GM19240 (cell line): ENCODE results near the gene ZBTB1.
"Not testable (repeated sequence)": the region's sequence is repeated elsewhere in the genome, so short reads cannot be mapped to it uniquely, and the experiment has no call there.

ENCODE experiments used
- DNase-seq: peaks from one replicate; pipeline ENCODE4 v3.0.0; 2011; ENCODE audit warnings: low spot score; ENCODE audit not compliant: insufficient read length

ZBTB1 gene

DNA sequence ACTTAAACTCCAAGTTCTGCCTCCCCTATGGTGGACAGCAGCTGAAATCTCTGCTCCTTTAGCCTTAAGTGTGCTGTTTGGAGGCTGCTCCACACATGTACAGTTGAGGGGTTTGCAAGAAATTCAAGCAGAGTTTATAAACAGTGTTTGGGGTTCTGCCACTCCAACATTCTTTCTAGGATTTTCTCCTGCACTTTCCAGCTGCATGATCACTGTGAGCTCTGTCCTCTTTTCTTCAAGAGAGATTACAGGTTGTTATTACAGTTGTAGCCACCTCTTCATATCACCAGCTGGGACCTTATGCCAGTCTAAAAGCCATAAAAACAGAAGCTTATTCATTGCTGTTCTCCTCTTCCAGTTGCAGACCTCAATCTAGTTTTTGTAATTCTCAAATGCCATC is 9.3 kb upstream of the ZBTB1 start:
- DNase-seq, result no peak

DNA sequence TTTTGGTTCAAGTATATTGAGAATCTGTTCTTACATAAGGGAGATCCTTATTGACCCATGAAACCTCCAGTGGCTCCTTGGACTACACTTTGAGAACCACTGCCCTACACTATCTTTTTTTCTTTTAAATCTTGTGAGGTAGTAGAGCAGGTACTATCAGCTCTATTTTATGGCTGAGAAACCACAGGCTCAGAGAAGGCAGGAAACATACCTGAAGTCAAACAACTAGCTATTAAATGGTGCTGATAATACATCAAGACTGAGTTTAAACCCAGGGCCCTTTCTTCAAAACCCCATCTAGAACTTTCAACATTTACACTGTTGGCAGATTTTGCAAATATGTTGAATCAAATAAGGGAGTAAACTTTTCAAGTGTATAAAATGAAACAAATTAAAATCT is 7.8 kb upstream of the ZBTB1 start:
- no peak for DNase-seq

DNA sequence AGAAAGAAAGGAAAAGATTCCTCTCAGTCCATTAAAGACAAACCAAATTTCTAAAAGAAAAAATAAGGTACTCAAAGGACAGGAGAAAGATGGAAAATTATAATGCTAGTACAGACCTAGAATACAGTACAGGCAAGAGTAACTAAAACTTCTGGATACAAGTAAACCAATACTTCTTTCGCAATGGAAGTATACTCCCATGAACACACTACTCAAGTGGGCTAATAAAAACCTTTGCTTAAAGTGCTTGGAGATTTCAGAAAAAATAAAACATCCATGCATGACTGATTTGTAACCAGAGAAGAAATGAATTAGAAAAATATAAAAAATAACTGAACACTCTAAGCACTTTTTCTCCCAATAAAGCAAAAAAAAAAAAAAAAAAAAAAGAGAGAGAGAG is 4.5 kb upstream of the ZBTB1 start:
- DNase-seq, result no peak

DNA sequence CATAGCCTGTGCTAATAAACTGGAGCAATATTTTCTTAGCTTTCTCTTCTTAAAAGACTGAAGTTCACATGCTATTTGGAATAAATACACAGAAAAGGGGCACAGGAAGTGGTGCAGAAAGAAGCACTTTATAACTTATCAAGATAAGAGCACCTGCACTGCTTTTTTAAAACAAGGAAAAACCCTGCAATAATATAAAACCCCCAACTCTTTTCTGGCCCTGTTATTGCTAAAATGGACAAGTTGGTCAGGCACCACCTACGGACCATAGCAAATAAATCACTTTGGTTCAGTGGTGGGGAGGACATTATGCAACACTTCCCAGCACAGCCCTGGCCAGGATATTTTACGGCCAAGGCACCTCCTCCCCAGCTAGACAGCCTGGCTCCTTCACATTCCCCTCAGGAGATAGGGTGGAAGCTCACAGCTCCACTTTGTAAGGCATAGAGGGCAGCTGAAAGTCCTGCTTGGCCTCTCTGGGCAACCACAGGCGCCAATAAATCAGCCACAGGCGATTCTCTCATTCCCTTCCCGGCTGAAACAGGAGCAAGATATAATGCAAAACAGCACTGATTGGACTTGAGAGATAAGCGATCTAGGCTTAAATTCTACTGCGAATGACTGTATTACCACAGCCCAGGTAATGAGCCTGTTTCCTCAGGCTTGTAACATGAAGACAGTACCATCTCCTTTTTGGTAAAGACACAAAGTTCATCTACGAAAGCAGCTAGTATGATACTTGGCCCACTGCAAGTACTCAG is 3.0 kb upstream of the ZBTB1 start:
- DNase-seq, result no peak

DNA sequence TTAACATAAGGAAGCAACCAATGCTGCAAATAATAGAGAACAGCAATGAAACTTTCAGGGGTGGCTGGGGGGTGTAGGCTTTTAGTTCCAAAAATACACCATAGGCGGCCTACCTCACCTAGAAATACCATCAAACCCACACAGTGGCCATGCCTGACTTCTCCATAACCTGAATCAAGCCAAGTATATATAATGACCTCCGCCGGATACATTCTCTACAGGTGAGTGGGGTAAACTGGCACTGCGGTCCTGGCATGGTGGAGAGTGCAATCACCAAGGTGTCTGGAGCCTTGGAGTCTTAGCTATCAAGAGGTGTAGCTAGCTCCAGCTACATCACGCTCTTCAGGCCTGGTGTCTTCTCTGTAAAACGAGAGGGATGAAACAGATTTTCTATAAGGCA is 2.1 kb upstream of the ZBTB1 start:
- DNase-seq, result no peak

DNA sequence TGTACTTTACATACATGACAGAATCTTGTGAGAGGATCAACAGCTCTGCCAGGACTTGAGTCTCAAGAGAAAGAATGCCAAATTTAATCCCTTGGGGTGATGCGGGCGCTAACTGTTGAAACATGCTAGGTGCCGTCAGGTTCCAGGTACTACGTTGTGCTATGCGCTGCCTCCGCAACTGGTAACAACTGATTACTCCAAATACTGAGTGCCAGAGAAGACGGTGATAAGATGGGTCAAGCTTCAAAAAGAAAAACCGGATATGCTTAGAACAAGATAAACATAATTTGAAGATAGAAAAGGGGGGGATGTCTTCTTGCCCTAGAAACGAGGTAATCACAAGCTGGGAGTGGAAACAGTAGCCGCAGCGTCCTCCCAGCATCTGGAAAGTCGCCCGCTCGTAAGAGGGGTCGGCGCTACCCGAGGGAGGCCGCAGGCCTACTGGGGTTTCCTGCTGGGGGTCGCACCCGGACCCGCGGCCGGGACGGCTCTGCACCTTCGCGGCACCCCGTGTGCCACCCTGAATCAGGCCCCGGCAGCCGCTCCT is 1.6 kb upstream of the ZBTB1 start:
- DNase-seq, result no peak

DNA sequence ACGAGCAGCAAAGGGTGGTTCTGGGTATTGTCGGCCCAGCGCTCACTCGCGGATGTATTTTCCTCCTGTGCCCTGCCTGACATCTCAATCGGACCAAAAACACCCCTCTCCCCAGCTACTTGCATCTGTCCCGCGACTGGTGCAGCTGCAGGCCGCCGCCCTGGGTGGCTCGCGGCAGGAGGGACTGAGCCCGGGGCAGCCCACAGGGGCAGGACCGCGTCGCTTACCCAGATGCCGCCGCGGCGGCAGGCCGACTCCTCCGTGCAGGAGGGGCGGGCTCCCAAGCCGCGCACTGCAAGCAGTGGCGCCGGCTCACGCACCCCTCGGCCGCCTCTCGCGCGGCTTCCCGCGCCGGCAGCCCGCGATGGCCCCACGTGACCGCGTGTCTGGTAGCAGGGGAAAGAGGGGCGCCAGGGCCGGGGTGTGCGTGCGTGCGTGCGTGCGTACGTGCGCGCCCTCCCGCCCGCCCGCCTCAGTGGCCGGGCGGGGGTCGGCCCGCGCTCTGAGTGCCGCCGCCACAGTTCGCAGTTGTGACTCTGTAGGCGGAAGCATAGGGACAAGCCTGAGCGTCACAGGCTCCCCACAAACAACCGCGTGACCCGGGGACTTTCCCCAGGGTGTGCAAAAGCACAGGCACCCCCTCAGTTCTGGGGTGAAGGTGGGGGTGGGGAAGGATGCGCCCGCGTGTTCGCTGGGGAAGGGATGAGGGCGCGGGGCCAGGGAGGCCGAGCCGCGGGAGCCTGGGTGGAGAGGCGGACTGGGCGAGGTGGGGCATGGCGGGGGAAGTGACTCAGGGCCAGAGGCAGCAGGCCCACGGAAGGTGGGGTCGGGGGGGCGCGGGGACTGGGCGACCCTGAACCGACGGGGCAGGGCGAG is 898 bp upstream of the ZBTB1 start, which contains the start of gene ZBTB25:
Gene ZBTB25 (minus strand): TSS at position 405 of the 876 bp plus-strand sequence. CDS start 13,305 bp downstream, outside the sequence.
- peak; percentile 25 for DNase-seq

DNA sequence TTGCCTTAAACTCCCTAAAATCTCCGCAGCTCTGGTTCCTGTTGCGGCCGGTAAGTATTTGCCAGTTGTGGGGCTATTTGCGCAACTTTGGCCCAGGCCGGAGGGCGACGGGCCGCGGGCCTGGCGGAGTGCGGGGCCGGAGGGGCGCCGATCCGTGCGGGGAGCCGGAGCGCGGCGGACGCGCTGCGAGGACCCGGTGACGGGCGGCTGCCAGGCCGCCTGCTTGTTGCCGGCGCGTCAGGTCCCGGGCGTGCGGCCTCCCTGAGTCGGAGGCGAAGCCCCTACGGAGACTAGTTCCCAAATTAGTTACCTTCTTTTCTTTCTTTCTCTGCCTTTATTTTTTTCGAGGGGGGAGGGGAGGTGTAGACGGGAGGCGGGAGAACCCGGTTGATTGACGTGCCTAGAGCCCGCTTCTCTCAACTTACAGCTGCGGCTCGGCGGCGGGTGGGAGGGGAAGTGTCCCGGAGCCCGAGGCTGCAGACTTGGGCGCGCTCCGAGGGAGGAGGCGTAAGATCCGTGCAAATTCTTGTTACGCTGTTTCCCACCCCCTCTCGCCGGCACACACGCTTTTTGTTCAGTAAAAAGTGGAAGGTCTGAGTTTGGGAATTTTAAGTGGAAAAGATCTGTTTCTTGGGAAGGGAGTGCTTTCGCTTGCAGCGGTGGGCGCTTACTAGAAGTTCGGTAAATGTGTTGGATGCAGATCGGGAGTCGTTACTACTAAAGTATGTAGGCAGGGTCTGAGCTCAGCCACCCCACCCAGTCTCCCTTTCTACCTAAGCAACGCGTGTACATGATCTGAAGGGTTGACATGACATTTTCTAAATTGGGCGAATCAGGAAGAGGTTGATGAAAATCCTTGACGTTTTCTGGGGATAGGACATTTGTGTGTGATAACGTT is 576 bp downstream of the ZBTB1 start:
- no peak for DNase-seq

DNA sequence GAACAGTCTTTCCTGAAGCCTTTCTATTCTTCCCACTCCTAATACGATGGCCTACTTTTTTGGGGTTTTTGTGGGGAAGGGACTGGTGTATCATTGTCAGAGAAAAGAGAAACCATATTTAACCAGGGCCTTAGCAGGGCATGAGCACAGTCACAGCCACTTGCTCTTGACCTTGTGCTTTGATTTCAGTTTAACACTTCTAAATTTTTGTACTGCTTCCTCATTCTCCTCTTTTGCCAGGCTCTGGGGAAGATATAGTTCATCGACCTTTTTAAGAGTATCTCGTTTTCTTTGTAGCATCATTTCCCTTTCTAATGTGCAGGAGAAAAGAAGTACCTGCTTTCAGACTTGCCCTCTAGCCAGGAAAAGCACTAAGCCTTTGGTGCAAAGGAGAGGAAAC is 2.2 kb downstream of the ZBTB1 start:
- no peak for DNase-seq

DNA sequence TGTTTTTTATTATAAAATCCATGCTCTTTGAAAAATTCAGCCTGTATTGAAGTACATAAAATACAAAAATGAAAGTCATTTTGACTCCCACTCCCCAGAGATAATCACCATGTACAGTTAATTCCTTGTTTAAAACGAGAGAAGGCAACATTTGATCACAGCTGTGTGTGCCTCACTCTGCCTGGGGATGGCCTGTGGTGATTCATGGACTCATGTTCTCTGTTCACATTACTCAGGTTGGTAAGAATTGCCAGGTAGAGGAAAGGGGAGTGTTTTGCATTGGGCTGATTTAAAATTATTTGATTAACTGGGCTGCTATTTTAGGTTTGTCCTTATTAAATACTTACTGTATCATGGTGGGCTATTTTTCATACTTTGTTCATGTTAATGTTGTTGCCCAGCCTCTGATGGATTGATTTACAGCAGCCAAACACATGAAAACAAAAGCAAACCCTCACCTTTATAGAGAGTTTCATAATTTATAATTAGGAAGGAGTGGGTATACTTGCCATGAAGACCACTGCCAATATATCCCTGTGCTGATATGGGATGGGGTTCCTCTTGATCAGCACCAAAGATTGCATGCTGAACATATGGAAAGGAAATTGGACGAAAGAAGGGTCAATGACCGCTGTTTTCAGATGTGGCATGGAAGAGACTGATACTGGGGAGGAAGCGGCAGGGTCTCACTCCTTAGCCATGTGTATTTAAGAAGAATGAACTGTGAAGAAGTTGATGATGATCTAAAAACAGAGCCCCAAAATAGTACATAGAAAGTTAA is 3.0 kb downstream of the ZBTB1 start:
- DNase-seq, result no peak

DNA sequence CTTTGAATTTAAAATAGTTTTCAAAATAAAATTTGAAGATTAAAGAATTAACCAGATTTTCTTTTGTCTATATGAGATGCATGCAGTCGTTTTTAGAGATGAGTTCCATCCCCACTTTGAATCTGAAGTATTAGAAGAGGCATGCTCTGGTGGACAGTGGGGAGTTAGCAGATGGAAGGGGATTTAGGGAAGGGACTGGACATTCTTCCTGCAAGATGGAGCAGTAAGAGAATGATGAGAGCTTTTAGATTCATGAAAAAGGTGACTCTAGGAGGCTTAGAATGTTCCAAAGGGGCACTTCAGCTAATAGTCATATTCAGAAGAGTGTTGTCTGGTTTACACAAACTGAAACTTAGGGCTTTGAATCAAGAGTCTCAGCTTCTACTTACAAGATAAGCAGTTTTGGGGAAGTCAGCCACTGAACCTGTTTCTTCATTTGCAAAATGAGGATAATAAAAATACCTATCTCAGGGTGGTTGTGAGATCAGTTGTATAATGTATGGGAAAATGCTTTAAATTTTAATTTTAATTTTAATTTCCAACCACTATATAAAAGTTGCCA is 3.7 kb downstream of the ZBTB1 start:
- no peak for DNase-seq

DNA sequence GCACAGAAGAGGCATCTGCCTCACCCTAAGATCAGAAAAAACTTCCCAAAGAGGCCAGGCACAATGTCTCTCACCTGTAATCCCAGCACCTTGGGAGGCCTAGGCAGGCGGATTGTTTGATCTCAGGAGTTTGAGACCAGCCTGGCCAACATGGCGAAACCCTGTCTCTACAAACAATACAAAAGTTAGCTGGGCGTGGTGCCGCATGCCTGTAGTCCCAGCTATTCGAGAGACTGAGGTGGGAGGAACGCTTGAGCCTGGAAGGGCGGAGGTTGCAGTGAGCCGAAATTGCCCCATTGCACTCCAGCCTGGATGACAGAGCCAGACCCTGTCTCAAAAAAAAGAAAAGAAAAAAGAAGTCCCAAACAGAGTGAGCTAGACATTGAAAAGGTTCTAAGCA is 4.5 kb downstream of the ZBTB1 start:
- no peak for DNase-seq

DNA sequence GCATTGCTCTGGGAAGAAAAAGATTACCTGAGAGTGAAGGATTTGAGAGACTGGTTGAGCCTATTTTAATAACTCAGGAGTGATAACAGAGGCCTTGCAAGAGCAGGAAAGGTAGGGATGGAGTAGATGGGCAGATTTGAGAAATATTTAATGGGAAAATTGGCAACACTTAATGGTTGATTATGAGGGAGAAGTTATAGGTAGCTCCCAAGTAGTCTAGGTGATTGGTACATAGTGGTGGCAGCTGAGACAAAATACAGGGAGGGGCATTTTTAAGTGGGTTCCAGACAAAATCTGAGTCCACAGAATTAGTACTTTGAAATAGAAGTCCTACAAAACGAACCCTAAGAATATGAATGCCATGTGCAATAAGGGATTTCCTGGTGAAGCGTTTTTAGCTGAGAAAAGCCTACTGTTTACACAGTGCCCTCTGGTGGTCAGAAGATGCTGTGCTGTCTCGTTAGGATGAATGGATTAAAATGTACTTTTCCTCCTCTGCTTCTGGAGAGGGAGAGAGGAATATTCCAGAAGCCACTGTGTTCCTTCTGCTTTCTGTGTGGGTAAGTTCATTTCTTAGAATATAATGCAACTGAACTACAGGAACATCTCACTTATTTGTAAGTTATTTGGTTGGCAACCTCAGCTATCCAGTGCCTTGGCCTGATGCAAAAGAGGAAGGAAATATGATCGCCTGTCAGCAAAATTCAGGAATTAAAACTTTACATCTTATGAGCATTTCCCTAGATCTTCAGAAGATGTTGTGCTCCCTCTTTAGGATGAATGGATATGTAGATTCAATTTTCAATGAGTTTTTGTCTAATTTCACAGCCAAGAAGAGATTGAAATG is 6.5 kb downstream of the ZBTB1 start:
- no peak for DNase-seq

DNA sequence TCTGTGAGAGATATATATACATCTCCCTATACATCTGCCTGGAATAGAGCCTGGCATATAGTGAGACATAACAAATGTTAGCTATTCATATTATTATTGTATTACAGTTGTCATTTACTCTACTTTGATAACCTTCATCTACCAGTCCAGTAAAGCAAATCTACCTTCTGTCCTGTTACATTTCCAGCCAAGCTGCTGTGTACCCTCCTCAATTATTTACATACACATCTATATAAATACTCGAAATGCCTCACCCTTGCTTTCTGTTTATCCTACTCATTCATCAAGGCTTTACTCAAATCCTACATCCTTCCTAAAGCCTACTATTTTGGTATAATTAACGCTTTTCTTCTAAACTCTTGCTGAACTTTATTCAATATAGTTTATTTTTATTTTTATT is 8.7 kb downstream of the ZBTB1 start:
- DNase-seq, result no peak

DNA sequence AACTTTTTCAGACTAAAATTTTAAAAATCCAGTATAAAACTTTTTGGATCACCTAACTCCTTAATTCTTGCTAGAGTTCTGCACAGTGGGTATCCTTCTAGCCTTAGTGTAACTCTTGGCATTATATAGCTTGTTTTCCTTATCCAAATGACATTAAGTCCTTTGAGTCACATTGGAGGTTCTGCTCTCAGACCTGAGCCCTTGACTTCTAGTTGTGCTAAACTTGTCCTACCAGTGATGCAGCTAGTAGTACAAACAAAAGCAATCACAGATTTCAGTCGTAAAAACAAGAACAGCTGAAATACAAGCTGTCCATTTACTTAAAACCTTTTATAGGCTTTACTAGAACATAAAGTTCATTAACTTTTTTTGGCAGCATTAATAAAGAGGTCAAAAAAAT is 10.5 kb downstream of the ZBTB1 start:
- no peak for DNase-seq

DNA sequence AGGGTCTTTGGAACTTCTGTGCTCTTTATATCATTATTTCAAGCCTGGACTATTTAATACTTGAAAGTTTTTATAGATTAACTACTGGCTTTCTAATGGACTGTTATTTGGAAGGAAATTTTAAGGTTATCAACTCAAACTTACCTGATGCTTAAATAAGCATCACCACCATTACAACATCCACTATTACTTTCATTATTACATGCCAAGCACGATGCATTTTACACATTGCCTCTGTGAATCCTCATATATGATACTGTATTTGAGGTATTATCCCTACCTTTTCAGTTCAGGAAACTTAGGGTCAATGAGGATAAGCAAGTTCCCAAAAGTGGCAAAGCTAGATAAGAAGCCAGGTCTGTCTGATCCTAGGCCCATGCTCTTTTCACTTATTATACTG is 12.4 kb downstream of the ZBTB1 start:
- DNase-seq, result no peak

DNA sequence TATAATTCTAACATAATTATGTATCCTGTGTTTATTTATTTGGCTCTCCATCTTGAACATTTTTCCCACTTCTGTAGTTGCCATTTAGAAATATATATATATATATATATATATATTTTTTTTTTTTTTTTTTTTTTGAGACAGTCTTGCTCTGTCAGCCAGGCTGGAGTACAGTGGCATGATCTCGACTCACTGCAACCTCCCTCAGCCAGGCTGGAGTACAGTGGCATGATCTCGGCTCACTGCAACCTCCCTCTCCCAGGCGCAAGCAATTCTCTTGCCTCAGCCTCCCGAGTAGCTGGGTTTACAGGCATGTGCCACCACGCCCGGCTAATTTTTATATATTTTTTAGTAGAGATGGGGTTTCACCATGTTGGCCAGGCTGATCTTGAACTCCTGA is 13.1 kb downstream of the ZBTB1 start:
- not testable (repeated sequence) for DNase-seq

DNA sequence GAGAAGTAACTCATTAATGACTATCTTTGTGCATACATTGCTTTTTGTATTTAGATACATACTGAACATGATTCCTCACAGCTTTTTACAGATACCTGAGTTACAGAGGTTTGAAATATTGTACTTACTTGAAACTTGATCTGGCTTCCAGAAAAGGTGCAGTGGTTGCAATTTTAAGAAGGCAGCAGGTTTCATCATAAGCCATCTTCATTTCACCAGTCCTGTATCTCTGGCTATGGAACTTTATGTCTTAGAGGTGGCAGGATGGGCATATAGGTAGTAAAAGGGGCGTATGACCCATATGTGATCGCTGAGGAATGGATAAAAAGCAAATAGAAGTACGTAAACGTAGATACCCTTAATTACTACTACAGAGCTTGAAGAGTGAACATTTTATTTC is 13.7 kb downstream of the ZBTB1 start:
- DNase-seq, result no peak

DNA sequence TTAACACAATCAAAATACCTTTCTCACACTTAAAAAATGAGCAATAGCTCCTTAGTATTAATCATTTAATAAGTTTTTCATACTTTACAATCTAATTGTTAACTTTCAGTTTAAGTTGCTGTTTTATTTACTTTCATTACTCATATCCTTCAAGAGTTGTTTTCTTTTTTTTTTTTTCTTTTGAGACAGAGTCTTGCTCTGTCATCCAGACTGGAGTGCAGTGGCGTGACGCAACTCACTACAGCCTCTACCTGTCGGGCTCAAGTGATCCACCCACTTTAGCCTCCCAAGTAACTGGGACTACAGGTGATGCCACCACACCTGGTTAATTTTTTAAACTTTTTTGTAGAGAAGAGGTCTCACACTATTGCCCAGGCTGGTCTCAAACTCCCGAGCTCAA is 16.1 kb downstream of the ZBTB1 start:
- no peak for DNase-seq
